Osteoblast (primary cell): Measurements from ENCODE around the gene INAVA. TPM values are rescaled to one million over a fixed set of nuclear protein-coding genes. Genes with fewer than 3 reads are reported as not detected.
"Not testable (repeated sequence)": the region's sequence is repeated elsewhere in the genome, so short reads cannot be mapped to it uniquely, and the experiment has no call there.

Source experiments
- DNase-seq: peaks from one replicate; pipeline ENCODE4 v3.0.0; 2011; ENCODE audit warnings: low spot score, mixed read lengths; ENCODE audit not compliant: insufficient read length; ENCODE audit errors: missing footprints
- H2AFZ ChIP-seq: 2 replicates; pipeline ENCODE4 v1.6.0; 2011; ENCODE audit warnings: mild to moderate bottlenecking, low read length
- H3K27ac ChIP-seq: 2 replicates; pipeline ENCODE4 v1.5.1; 2011; ENCODE audit warnings: mild to moderate bottlenecking, low read depth, low read length, moderate library complexity
- H3K27me3 ChIP-seq: 2 replicates; pipeline ENCODE4 v1.6.0; 2012; ENCODE audit warnings: mild to moderate bottlenecking, control low read depth, inconsistent platforms, low read length, moderate library complexity; ENCODE audit not compliant: insufficient read depth
- H3K36me3 ChIP-seq: 2 replicates; pipeline ENCODE4 v1.5.1; 2011; ENCODE audit warnings: mild to moderate bottlenecking, low read length, control low read depth, moderate library complexity; ENCODE audit not compliant: insufficient read depth
- H3K4me1 ChIP-seq: 2 replicates; pipeline ENCODE4 v1.5.1; 2011; ENCODE audit warnings: mild to moderate bottlenecking, low read length, control low read depth, moderate library complexity; ENCODE audit not compliant: insufficient read depth
- H3K4me2 ChIP-seq: 2 replicates; pipeline ENCODE4 v1.6.0; 2011; ENCODE audit warnings: mild to moderate bottlenecking, low read length; ENCODE audit not compliant: insufficient read depth
- H3K4me3 ChIP-seq: fragments of 200-600 bp; sonication (generic); 3 replicates; pipeline ENCODE4 v1.5.1; 2012; ENCODE audit warnings: mild to moderate bottlenecking, low read length, inconsistent platforms; ENCODE audit not compliant: insufficient read depth
- H3K79me2 ChIP-seq: 2 replicates; pipeline ENCODE4 v1.6.0; 2012; ENCODE audit warnings: mild to moderate bottlenecking, low read length, control low read depth, inconsistent platforms; ENCODE audit not compliant: insufficient read depth
- H3K9me3 ChIP-seq: 2 replicates; pipeline ENCODE4 v1.5.1; 2011; ENCODE audit warnings: low read depth, low read length, control low read depth
- H4K20me1 ChIP-seq: 2 replicates; pipeline ENCODE4 v1.6.0; 2012; ENCODE audit warnings: mild to moderate bottlenecking, low read length, control low read depth; ENCODE audit not compliant: insufficient read depth
- total RNA-seq: library from RNA; depleted of rRNA; stranded (reverse); fragments of >200 nt; gene quantifications from 2 replicates; pipeline ENCODE4 v1.2.3, GENCODE V29; 2012
- TF ChIP-seq, protein P1 (sequence below): IDR thresholded peaks from 2 replicates; pipeline ENCODE4 v1.5.1; 2011; ENCODE audit warnings: mild to moderate bottlenecking, low read depth, low read length, moderate library complexity; ENCODE audit errors: extremely low read depth

Gene INAVA
- total RNA-seq, 1 donor = 0.36 TPM

DNA sequence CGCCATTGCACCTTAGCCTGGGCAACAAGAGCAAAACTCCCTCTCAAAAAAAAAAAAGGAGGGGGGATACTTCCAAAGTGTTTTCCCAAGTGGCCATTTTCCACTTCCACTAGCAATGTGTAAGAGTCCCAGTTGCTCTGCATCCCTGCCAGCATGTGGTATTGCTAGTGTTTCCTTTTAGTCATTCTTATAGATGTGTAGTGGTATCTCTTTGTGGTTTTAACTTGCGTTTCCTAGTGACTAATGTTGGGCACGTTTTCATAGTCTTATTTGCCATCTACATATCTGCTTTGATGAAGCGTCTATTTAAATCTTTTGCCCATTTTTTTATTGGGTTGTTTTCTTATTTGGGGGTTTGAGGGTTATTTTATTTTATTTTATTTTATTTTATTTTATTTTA, 31.1 kb downstream of the INAVA start:
- no peak for DNase-seq

DNA sequence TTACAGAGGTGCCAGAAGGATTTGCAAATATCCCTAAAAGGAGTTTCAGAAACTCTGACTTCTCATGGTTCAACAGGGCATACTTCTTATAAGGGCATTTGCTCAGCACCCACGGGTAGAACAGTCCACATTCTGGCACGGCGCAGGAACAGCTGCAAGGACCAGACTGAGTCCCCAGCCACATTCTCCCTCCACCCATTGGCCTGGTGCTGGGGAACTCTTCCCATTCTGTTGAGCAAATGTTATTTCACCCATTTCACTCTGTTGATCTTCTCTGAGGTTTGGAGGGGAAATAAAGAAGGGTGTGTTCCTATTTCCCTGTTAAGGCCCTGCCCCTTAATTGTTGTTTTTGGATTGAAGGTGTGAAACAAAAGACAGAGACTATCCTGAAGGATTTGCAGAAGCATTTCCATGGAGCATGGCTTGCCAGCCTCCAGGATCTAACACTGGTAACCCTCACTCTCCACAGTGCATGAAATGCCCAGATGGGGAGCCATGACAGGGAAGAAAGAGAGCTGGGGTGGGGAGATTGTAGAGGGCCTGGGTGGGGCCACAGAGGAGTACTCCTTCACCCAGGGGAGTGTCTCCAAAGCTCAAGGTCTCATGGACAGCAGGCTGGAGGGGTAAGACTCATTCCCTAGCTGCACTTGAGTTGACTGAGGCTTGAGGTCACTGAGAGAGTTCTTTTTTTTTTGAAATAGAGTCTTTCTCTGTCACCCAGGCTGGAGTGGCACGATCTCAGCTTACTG, 35.0 kb downstream of the INAVA start:
- peak; percentile 38 for DNase-seq
- H3K9me3 ChIP-seq = no peaks in the 10 kb centered on the region
- peaks cover 13% of the 10 kb centered on the region for H3K27me3 ChIP-seq
- H3K4me1 ChIP-seq = no peaks in the 10 kb centered on the region
- no peak overlapping the region for H3K4me2 ChIP-seq
- no peak overlapping the region for H3K4me3 ChIP-seq
- TF ChIP-seq, protein P1, sequence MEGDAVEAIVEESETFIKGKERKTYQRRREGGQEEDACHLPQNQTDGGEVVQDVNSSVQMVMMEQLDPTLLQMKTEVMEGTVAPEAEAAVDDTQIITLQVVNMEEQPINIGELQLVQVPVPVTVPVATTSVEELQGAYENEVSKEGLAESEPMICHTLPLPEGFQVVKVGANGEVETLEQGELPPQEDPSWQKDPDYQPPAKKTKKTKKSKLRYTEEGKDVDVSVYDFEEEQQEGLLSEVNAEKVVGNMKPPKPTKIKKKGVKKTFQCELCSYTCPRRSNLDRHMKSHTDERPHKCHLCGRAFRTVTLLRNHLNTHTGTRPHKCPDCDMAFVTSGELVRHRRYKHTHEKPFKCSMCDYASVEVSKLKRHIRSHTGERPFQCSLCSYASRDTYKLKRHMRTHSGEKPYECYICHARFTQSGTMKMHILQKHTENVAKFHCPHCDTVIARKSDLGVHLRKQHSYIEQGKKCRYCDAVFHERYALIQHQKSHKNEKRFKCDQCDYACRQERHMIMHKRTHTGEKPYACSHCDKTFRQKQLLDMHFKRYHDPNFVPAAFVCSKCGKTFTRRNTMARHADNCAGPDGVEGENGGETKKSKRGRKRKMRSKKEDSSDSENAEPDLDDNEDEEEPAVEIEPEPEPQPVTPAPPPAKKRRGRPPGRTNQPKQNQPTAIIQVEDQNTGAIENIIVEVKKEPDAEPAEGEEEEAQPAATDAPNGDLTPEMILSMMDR = no peak
- H4K20me1 ChIP-seq = no peaks in the 10 kb centered on the region
- H3K27ac ChIP-seq = no peak overlapping the region
- H3K36me3 ChIP-seq = no peaks in the 10 kb centered on the region
- no peak overlapping the region for H2AFZ ChIP-seq
- no peaks in the 10 kb centered on the region for H3K79me2 ChIP-seq

More for the DNA sequence above, 31.1 kb downstream of the INAVA start:
- no peaks in the 10 kb centered on the region for H3K79me2 ChIP-seq
- no peaks in the 10 kb centered on the region for H3K4me1 ChIP-seq
- TF ChIP-seq, protein P1 = no peak
- H3K36me3 ChIP-seq = no peaks in the 10 kb centered on the region
- H4K20me1 ChIP-seq = no peaks in the 10 kb centered on the region
- H3K9me3 ChIP-seq = no peaks in the 10 kb centered on the region
- H3K27ac ChIP-seq = no peak overlapping the region
- peaks cover 22% of the 10 kb centered on the region for H3K27me3 ChIP-seq
- H3K4me3 ChIP-seq = no peak overlapping the region
- H3K4me2 ChIP-seq = no peak overlapping the region
- no peak overlapping the region for H2AFZ ChIP-seq

DNA sequence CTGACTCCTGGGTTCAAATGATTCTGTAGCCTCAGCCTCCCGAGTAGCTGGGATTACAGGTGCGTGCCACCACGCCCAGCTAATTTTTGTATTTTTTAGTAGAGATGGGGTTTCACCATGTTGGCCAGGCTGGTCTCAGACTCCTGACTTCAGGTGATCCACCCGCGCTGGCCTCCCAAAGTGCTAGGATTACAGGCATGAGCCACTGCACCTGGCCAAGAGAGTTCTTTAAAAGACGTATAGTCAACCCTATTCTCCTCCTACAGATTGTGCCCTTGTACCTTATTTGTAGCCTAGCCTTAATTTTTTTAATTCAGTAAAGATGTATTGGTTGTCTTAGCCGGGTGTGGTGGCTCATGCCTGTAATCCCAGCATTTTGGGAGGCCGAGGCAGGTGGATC, 35.6 kb downstream of the INAVA start:
- H3K79me2 ChIP-seq, H3K27ac ChIP-seq, DNase-seq, H2AFZ ChIP-seq, H3K9me3 ChIP-seq, H3K4me3 ChIP-seq, H4K20me1 ChIP-seq, H3K36me3 ChIP-seq, H3K4me1 ChIP-seq, H3K4me2 ChIP-seq: not testable (repeated sequence)
- peaks cover 17% of the 10 kb centered on the region for H3K27me3 ChIP-seq

DNA sequence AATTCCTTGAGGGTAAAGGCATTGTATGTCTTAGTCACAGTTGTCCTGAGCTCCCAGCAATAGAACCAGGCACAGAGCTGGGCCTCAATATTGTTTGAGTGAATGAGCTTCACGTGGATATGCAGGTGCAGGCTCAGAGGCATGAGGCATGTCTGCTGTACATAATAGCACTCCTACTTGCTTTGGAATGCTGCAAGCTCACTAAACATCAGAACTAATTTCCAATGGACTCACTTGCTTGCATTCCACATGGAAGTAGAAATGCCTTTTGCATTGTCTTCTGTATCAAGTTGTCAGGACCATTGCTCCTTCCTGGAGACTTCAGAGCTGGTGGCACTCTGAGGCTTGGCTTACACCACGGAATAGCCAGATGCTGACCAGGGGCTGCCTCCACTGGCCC, 37.1 kb downstream of the INAVA start:
- Histone ChIP-seq H3K36me3 (no peaks in the 10 kb centered on the region), H3K27me3 (peaks cover 20% of the 10 kb centered on the region), H3K4me3 (no peak overlapping the region), H4K20me1 (no peaks in the 10 kb centered on the region), H3K79me2 (no peaks in the 10 kb centered on the region), H3K4me2 (no peak overlapping the region), H3K9me3 (no peaks in the 10 kb centered on the region), H2AFZ (no peak overlapping the region), H3K4me1 (no peaks in the 10 kb centered on the region), H3K27ac (no peak overlapping the region)
- TF ChIP-seq, protein P1 = no peak
- DNase-seq = no peak
